Stimulated activated CD4-positive, alpha-beta T cell treated with anti-CD3 and anti-CD28 coated beads, Interleukin-2, amount 100 ng/mL, for 4 hours (primary cell): ENCODE measurements around the gene LYST.
"Not testable (repeated sequence)": the region's sequence is repeated elsewhere in the genome, so short reads cannot be mapped to it uniquely, and the experiment has no call there.

Experiments
- DNase-seq: peaks from one replicate; pipeline ENCODE4 v3.0.0-alpha.2; 2020; ENCODE audit warnings: low read depth

Gene LYST

DNA sequence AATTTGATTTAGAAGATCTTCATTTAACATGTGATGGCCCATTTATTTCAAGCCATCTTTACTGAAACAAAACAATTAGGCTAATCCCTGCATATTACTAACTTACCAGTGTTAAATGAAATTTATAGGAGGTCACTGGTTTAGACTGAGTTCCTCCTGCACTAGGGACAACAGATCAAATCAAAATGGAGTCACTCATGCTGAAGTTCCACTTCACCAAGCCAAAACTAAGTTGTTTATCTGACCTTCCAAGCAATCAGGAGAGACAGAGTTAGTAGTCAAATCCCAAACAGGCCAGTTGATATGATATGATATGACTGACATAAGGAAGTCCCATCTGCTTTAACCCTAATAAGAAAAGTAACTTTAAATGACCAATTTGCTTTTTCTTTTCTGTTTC is 4.8 kb downstream of the LYST start:
- DNase-seq = no peak

- no peak for DNase-seq
Measured at GRCh38 chr1:235860829-235861228, 5.9 kb downstream of the LYST start.

DNA sequence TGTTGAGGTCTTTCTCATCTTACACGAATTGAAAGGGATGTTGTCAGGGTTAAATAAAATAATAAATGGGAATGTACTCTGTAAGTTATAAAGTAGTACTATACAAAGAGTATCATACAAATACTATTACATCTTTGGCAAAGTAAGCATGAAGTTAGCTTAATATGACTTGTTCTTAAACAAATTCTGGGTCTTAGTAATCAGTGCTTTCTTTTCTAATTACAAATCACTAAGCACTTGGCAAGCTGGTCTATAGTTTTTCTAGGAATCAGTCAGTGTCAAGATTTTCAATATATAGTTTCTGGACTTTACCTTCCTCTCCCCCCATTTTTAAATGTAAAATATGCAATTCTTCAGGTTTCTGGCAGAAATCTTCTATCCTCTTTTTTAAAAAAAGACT is 6.9 kb downstream of the LYST start:
- DNase-seq = no peak

DNA sequence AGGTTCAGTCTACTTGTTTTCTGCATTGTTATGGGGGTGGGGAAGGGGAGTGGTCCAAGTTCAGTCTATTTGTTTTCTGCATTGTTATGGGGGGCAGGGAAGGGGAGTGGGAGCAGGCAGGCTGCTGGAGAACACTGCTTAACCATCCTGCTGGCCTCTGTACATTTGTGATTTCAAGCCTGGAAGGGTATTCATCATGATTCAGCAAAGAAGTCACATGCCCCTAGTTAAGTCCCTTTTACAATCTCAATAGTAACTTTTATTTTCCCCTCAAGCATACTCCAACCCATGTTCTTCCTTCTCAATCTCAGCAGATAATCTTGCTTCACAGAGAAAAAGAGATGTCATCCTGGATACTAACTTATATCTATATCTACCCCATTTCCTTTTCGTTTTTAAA is 7.9 kb downstream of the LYST start:
- no peak for DNase-seq

DNA sequence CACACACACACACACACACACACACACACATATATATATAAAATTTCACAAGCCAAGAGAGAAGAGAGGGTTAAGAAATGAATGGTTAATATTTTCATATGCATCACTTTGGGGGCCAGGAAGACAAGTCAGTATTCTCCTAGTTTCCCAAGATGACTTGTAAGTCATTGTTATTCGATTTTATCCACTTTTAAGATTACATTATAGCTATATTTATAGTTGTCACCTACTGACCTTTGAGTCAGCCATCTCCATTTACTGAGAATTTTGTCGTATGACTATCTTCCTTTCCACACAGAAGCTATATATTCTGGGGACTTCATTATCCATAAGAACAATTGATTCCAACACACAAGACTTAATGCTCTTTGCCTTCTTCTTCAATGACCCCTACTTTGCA is 8.9 kb downstream of the LYST start:
- DNase-seq = no peak

GRCh38 chr1:235855811-235856429 is 10.8 kb downstream of the LYST start:
- DNase-seq = no peak

DNA sequence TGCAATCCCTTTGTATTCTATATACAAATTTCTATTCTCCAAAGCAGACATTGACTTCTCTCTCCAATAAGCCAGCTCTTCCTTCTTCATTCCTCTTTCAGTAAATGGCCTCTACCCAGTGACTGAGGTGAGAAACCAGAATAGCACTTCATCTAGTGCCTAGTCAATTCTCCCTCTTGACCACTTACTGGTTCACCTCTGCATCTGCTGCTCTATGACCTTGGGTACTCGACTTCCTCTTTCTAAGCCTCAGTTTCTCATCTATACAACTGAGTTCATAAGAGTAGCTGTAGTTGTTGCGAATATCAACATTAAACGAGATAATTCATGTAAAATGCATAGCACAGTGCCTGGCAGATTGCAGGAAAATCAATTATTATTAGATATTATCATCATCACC is 12.4 kb downstream of the LYST start:
- no peak for DNase-seq

DNA sequence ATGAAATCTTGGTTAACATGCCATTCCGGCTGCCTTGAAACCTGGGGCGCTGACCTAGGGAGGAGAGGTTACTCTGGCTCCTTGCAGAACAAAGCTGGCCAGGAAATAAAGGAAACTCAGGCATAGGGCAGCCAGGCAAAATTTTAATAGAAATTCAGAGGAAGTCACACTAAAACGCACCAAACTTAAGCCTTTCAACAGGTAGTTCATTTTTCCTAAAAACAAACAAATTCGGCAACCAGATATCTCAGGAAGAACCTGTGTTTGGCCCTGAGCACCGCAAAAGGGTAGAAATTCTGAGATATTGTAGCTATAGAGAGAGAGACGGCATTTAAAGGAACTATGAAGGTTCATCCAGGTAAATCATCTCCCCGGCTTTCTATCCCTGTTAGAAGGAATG is 13.1 kb downstream of the LYST start:
- no peak for DNase-seq

GRCh38 chr1:235852887-235853286 is 13.8 kb downstream of the LYST start:
- DNase-seq = no peak

DNA sequence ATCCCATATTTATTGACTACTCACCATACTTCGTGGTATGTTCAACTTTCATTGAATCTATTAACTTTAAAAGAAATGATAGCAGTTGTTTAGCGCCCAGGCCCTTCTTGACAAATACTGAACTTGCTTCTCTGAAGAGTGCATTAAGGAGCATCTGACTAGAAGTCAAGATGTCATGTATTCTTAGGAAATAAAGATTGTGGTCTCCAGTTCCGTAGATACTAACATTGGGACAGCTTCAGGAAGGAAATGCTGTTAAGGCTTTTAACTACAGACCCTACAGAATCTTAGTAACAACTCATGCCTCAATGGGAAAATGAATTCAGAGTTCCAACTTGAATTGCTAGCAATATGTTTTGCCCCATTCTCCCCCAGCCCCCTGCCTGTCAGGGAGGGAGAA is 14.8 kb downstream of the LYST start:
- DNase-seq = no peak

DNA sequence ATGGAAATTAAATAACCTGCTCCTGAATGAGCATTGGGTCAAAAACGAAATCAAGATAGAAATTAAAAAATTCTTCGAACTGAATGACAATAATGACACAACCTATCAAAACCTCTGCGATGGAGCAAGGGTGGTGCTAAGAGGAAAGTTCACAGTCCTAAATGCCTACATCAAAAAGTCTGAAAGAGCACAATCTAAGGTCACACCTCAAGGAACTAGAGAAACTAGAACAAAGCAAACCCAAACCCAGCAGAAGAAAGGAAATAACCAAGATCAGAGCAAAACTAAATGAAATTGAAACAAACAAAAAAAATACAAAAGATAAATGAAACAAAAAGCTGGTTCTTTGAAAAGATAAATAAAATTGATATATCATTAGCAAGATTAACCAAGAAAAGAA is 18.5 kb downstream of the LYST start:
- not testable (repeated sequence) for DNase-seq

DNA sequence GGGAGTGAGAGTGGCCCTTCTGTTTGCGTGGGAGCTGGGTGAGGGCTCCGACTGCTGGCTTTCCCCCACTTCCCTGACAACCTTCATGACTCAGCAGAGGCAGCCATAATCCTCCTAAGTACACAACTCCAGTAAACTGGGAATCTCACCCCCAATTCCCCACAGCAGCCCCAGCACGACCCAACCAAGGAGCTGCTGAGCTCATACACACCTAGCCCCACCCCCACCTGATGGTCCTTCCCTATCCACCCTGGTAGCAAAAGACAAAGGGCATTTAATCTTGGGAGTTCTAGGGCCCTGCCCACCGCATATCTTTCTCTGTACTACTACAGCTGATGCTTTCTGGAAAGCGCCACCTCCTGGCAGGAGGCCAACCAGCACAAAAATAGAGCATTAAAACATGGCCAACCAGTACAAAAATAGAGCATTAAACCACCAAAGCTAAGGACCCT is 21.0 kb downstream of the LYST start:
- not testable (repeated sequence) for DNase-seq

DNA sequence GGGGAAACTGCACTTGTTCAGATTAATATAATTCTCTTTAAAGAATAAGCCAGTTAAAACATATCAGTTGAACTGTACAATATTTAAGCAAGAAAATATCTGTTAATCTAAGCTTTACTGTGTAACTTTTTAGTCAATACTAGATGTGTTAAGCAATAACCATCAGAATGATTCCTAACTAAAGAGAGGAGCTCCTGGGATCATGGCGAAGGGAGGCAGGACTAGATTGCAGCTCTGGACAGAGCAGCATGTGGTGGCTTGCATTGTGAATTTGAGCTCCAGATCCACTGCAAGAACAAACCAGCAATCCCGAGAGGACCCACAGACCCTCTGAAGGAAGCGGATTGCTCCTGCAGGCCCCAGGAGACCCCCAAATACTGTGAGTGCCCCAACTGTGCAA is 21.9 kb downstream of the LYST start:
- DNase-seq = no peak

DNA sequence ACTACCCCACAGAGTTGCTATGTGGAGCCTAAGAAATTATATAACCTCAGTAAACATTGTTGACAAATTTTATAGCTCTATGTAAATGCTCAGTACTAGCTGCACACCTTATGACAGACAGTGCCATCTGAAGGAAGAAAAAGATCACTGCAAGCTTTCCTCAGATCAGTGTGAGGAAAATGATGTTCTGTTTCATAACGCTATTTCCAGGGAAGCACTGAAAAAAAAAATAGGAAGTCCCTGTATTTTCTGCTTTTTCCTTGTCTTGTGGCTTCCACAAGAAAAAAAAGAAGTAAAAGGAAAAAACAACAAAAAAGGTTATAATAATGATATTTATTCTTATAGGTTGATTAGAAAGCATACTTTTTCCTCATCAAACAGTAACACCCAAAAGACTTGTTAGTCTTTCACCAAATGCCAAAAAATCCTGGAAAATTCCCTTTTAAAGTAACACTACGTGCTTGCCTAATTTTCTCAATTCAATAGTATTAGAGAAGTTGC is 23.2 kb downstream of the LYST start:
- DNase-seq = no peak

DNA sequence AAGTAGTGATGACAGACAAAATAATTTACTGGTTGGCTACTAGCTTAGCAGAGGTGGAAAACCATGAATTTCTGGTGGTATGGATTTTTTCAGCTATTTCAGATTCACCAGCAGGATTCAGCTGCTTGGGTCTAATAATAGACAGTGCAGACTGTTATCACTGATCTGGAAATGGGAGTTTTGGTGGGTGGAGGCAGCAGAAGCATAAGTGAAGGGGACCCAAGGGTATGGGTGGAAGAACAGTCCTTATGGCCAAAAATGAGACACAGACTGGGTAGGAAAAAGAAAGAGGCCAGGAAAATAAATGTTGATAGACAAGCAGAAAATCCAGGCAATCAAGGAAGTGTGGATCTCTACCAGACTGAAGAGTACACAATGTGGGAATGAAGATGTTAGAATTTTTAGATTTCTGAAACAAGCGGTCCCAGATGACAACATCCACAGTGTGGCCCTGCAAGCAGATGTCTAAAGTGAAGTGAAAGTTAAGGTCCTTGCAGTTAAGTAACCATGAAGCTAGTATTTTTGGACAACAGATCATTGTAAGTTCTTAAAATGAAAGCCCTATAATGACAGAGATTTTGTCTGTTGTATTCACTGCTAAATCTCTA is 24.7 kb downstream of the LYST start:
- DNase-seq = no peak

DNA sequence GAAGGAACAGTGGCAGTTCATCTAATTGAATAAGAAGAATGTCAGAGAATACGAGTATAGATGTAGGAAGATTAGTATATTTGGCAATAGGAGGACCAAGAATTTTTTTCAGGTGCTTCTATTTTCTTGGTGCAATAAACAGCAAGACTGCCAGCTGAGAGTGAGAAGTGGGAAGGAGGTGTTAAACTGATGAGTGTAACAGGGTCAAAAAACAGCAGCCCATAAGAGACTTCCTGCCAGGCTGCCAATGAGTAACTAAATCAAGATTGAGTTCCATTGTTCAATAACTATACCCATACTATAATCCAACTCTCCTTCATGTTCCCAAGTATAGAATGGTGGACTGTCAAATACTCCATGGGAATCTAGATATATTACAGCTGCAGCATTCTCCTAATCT is 28.7 kb downstream of the LYST start:
- no peak for DNase-seq

GRCh38 chr1:235835226-235835625 is 31.5 kb downstream of the LYST start:
- DNase-seq = no peak

- DNase-seq = no peak
Measured at GRCh38 chr1:235834620-235835019, 32.1 kb downstream of the LYST start.

GRCh38 chr1:235832011-235832410 is 34.7 kb downstream of the LYST start:
- DNase-seq = no peak

DNA sequence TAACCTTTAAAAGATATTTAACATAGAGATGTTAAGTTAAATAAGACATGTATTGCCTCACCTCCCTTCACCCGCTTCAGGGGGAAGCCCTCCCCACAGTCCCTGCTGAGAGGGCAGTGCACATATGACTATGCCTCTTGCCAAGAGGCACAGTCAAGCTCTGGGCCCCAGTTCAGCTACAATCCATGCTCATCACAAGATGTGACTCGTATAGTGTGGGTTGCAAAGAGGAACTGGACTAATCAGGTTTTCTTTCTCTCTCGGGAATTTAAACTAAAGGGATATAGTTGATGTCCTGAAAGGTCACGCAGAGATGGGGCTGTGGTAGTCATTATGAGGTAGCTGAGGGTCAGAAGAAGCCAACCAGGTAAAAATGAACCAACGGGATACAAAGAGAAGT is 35.6 kb downstream of the LYST start:
- no peak for DNase-seq

- no peak for DNase-seq
Measured at GRCh38 chr1:235826102-235826854, 40.4 kb downstream of the LYST start.

DNA sequence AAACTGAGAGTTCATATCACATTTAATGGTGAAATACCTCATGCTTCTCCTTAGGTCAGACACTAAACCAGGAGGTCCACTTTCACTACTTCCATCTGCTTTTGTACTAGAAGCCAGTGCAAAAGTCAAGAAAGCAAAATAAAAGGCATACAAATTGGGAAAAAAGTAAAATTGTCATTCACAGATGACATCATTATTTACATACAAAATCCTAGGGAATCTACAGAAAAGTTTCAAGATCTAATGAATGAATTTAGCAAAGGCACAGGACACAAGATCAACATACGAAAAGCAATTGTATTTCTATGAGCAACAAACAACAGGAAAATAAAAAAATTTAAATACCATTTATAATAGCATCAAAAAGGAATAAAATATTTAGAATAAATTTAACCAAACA is 41.5 kb downstream of the LYST start:
- DNase-seq = no peak

GRCh38 chr1:235823684-235824083 is 43.0 kb downstream of the LYST start:
- DNase-seq = no peak
